ENCODE measurements around the gene ARHGAP10.

- no peak for TF ChIP-seq CTCF (IDR thresholded peaks at IDR 0.05)
- no peak for TF ChIP-seq POLR2A (IDR thresholded peaks at IDR 0.05)
These were observed 339.1 kb downstream of the ARHGAP10 start for GRCh38 chr4:148071009-148071408.

Measured in esophagus squamous epithelium (tissue), 4 donors.